Globus pallidus (tissue), 1 donor: ENCODE data around the gene TAS1R3.
"Not testable (repeated sequence)": the region's sequence is repeated elsewhere in the genome, so short reads cannot be mapped to it uniquely, and the experiment has no call there.

Experiments used
- DNase-seq: peaks from one replicate; pipeline ENCODE4 v3.0.0-alpha.2; 2015; ENCODE audit warnings: low spot score

The TAS1R3 gene

DNA sequence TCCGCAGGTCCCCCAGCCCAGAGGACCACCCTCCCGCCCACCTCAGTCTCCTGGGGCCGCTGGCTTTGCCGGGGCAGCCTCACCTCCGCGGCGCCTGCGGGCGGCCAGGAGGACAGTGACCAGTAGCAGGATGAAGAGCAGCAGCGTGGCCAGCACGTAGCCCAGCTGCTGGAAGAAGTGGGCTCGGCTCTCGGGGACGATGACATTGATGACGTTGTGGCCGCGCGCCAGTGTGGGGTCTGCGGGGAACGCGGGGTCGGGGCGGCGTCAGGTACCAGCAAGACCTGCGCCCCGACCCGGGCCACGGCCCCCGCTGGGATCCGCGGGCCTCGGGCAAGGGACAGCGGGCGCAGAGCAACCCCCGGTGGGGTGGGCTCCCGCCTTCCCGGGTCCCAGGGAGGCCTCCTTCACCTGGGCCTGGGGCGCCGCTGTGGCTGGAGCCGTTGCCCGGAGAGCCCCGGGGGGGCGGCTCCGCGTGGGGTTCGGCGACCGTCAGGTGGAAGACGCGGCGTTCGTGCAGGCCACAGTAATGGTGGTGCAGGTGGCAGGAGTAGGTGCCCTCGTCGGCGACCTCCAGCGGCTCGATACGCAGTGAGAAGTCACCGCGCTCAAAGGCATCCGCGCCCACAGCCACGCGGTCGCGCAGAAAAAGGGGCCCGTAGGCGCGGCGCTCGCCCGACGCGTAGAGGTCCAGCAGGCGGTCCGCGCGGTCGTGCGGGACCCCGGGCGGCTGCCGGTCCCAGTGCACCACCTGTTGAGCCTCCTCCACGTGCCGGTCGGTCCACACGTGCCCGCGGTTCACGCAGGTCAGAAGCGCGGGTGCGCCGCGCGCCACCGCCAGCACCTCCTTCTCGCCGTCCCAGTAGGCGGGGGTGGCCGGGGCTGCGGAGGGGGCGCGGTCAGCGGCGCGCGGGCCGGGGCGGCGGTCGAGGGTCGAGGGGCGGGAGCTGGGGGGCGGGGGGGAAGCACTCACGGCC is 23.5 kb downstream of the TAS1R3 start:
- DNase-seq: no peak

DNA sequence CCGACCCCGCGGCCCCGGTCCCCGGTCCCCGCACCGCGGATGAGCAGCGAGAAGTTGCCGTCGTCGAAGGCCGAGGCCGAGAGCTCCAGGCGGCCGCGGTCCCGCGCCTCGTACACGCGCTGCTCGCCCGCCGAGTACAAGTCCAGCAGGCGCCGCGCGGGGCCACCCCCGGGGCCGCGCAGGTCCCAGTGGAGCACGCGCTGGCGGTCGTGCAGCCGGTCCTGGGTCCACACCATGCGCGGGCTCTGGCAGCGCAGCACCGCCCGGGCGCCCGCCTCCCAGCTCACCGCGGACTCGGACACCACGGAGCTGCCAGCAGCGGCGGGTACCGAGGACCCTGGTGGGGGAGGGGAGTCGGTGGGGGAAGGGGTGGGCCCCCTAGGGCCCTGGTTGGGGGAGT is 24.3 kb downstream of the TAS1R3 start:
- no peak for DNase-seq

DNA sequence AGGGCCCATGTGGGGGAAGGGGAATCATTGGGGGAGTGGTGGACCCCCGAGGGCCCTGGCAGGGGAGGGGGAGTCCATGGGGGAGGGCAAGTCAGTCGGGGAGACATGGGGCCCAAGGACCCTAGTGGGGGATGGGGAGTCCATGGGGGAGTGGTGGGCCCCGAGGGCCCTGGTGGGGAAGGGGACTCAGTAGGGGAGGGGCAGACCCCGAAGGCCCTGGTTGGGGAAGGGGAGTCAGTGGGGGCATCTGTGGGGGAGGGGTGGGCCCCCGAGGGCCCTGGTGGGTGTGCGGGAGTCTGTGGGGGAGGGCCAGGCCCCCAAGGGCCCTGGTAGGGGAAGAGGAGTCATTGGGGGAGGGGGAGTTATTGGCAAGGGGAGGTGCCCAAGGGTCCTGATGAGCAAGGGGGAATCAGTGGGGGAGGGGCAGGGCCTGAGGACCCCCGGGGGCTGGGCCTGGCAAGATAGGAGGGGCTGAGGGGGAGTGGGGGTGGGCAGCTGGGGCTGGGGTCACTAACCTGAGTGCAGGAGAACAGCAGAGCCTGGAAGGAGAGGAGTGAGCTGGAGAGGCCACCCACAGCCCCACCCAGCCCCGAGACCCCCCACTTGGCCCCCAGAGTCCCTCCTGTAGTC is 25.2 kb downstream of the TAS1R3 start:
- no peak for DNase-seq

DNA sequence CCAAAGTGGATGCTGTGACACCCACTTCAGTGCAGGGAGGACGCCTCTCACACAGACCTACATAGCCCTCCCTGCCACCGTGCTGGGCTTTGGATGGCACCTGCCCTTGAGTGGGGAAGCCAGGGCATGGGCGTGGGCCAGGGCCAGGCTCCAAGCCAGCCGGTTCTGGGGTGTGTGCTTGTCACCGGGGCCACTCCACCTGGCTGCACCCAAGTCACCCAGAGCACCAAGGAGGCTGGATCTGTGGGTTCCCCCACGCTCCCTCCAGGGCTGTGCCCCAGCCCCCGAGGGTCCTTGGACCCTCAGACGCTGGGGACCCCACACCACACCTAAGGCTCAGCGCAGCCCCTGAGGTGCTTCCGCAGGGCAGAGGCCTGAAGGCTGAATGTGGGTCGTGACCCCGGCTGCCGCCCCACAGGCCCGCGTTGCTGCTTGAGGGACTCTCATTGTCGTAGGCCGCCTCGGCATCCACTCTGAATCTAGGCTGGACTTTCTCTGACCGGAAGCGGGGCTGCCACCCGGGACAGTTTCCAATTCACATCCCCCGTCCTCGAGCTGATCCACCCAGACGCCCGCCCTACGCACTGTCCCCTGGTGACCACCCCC is 25.8 kb downstream of the TAS1R3 start:
- DNase-seq: no peak

DNA sequence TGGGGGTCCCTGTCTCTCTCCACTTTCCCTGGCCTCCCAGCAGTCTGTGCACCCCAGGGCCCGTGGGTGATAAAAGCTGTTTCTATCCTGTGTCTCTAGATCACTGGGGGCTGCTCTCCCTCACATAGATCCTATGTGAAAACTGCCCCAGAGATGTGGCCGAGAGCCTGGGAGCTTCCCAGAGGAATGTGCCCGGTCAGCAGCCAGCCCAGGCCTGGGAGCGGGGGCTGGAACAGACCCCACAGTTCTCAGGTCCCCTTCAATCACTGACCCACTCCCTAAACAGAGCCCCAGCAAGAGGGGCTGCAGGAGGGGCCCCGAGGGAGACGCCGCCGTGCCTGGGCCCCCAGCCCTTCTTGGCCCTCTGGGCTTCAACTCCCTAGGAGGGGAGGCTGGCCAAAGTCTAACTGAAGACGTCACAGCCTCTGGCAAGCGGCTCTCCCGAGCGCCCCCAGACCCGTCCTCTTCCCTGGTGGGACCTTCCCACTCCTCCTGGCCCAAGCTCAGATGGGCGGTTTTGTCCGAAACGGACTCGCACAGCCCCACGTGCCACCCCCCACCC is 26.9 kb downstream of the TAS1R3 start:
- DNase-seq: no peak

DNA sequence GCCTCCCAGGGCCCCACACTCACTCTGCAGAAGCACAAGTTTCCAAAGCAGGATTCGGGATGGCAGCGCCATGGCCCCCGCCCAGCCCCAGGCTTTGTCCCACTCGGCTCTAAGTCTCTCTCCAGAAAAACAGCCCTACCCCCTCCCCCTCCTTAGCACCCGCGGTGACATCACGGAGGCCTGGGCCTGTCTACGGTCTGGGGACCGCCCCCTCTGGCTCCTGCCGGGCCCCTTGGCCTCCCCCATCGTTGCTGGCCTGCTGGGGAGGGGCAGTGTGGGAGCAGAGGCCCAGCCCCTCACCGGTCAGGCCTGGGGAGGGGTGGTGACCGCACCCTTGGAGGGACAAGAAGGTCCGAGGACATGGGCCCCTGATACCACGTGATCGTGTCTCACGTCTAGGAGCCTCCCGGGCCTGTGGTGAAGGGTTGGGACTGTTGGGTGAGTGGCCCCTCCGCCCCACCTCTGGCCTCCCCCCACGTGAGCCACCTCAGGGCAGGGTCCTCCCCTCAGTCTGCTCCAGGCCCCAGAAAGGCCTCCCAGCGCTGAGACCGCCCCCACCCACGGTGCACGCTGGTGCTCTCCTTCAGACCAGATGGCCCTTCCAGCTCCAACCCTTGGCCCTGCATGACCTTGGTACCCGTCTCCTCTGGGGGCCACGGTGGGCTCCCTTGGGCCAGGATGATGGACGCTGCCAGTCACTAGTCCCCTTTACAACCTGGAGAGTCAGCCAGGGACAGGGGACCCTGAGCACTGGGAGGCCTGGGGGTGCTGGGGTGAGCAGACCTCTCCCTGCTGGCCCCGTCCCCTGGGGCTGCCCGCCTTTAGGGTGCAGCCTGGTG is 27.6 kb downstream of the TAS1R3 start, which contains the start of gene MXRA8:
Gene MXRA8, minus strand, starts transcription at position 123 of the 839 bp plus-strand sequence. Its CDS starts 51 bp downstream, at position 72.
- no peak for DNase-seq

DNA sequence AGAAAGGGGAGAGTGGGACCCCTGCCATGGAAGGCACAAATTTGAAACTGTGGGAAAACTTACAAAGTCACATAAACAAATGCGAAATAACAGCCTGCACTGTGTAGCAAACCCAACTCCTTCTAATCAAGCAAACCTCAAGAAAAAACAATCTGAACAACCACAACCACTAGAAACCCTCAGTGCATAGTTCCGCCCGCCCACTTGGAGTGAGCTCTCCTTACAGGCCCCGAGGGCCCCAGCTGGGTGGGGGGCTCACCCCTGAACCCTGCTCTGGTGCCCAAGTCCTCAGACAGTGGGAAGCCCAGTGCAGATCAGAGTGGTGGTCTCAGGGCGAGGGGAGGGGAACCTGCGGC is 28.2 kb downstream of the TAS1R3 start:
- no peak for DNase-seq

DNA sequence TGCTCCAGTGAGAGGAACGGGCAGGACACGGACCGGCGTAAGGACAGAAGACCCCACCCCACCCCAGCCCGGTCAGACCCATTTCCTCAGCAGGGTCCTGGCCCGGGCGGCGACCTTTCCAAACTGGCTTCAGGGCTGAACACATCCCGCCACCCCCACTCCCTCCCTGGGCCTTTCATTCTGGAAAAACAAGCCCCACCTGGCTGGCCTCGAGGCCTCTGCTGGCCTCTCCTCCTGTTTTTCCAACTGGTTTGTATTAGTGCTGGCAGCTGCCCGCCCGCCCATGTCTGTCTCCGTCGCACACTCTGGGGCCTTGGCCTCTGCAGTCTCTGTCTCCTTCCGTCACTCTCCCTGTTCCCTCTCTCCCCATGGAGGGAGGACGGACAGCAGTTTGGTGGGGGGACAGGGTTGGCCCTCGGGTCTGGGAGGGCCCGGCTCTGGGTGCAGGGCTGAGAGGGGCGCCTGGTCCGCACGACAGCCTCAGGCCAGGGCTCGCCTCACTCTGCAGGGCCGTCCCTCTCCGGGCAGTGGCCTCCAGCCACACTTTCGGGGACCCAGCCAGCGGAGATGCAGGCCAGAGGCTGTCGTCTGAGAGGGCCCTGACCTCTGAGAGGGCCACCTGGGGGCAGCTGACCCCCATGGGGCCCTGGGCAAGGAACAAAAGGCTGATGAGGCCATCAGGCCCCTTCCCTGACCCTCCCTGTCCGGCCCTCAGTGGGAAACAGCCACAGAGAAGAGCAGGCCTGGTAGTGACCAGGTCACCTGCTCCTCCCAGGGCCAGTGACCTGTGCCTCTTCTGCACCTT is 28.8 kb downstream of the TAS1R3 start:
- no peak for DNase-seq

DNA sequence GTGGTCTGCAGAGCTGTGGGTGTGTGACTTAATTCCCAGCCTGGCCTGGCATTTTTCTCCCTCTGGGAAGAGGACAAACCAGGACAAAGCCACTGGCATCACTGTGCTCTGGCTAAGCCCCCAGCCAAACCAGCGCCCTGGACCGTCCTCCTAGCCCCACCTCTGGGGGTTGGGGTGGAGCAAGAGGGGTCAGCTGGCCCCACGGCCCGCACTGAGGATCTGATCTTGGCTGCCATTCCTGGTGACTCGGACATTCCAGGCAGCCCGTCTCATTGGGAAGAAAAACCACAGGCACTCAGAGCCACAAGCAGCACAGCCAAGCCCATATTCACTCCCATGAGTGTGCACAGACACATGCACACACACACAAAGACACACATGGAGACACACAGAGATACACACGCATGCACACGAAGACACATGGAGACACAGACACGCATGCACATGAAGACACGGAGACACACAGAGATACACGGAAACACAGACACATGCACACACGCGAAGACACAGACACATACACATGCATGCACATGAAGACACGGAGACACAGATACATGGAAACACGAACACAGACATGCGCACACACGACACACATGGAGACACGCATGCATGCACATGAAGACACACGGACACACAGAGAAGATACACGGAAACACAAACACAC is 29.6 kb downstream of the TAS1R3 start:
- no peak for DNase-seq

DNA sequence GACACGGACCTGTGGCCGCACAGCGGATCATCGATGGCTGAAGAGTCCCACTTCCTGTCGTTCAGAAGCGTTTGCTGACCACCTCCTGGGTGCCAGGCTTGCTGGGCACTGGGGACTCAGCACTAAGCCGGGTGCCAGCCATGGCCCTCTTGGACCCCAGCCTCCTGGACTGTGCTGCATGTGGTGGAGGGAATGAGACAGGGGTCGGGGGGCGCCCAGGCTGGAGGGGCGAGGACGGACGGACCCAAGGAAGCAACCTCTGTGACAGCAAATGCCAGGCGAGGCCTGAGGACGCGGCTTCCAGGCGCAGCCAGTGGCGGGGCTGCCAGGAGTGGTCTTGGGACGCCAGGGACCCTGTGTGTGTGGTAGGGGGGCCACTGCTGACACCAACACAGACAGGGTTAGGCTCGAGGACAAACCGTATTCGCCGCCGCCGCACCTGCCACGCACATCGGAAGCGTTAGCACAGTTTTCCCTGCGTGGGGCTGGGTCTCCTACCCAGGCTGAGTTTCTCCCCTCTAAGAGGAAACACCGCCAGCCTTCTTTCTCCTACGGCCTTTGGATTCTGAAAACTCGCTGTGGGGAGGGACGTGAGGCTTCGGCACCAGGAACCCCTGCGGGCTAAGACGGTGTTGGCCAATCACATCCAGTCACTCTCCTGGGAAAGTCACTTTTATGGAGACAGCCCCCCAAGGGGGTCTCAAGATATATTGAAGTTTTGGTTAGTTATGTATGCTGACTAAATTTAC is 30.3 kb downstream of the TAS1R3 start:
- no peak for DNase-seq

DNA sequence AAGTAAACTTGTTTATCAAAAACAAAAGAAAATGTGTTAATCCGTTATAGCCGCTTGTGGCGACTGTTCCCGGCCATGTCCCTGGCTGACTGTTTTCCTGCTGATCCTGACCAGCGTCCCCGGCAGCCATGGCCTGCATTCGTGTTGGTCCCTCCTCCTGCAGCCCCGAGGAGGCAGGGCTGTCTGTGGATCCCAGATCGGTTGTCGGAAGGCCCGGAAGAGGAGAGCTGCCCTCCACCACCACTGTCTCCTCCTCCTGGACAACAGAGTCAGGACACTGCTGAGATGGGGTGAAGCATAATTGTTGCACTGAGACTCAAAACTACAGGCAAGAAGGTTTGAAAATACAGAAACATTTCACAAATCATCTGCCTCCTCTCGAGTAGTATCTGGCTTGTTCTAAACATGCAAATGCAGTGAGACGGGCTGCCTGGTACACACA is 30.9 kb downstream of the TAS1R3 start:
- no peak for DNase-seq

DNA sequence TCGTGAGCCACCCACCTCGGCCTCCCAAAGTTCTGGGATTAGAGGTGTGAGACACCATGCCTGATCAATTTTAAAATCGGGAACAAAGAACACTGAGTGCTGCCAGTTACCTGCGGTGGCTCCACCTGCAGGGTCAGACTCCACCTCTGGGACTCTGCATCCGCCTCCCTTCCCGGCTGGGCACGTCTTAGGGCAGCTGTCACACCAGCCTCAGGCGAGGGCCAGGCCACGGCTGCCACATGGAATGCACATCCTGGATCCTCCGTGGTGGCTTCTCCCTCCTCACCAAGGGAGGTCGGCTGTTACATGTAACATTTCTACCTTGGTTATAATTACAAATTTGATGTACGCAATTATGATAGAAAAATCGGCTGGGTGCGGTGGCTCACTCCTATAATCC is 33.2 kb downstream of the TAS1R3 start:
- no peak for DNase-seq

DNA sequence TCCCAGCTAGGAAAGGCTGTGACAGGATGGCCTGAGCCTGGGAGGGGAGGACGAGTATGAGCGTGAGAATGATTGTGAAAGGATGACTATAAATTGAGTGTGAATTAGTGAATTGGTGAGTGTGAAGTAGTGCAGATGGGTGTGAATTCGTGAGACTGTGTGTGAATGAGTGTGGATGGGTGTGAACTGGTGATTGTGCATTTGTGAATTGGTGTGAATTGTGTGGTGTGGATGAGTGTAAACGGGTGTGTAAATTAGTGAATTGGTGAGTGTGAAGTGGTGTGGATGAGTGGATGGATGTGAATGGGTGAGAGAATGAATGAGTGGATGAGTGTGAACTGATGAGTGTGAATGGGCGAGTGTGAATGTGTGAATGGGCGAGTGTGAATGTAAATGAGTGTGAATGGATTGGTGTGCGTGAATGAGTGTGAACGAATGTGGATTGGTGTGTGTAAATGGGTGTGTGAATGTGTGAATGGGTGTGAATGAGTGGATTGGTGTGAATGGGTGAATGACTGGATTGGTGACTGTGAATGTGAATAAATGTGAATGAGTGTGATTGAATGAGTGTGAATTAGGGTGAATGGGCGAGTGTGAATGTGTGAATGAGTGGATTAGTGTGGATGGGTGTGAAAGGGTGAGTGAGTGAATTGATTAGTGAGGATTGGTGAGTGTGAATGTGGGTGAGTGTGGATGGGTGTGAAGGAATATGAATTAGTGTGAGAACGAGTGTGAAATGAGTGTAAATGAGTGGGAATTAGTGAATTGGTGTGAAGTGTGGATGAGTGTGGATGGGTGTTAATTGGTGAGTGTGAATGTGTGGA is 35.0 kb downstream of the TAS1R3 start:
- DNase-seq: no peak

DNA sequence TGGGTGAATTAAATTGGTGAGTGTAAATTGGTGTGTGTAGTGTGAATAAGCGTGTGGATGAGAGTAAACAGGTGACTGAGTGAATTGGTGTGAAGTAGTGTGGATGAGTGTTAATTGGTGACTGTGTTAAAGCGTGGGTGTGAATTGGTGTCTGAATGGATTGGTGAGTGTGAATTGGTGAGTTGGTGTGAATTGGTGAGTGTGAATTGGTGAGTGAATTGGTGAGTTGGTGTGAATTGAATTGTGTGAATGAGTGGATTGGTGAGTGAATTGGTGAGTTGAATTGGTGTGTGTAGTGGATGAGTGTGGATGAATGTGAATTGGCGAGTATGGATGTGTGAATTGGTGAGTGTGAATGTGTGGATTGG is 35.6 kb downstream of the TAS1R3 start:
- no peak for DNase-seq

DNA sequence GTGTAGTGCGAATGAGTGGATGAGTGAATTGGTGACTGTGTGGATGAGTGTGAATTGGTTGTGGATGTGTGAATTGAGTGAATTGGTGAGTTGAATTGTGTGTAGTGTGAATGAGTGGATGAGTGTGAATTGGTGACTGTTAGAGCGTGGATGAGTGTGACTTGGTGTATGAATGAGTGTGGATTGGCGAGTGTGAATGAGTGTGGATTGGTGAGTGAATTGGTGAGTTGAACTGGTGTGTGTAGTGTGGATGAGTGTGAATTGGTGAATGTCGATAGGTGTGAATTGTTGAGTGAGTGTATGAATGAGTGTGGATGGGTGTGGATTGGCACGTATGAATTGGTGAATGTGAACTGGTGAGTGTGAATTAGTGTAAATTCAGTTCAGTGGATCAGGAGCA is 36.2 kb downstream of the TAS1R3 start:
- no peak for DNase-seq

DNA sequence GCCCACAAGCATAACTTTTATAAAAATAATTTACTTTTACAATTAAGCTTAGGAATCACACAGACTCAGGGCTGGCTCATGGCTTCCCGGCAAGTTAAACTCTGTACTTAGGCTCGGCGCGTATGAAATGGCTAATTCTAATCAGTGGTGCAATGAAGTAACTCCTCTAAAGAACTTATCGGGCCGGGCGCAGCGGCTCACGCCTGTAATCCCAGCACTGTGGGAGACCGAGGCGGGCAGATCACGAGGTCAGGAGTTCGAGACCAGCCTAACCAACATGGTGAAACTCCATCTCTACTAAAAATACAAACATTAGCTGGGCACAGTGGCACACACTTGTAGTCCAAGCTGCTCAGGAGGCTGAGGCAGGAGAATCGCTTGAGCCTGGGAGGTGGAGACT is 39.0 kb downstream of the TAS1R3 start:
- DNase-seq: not testable (repeated sequence)

DNA sequence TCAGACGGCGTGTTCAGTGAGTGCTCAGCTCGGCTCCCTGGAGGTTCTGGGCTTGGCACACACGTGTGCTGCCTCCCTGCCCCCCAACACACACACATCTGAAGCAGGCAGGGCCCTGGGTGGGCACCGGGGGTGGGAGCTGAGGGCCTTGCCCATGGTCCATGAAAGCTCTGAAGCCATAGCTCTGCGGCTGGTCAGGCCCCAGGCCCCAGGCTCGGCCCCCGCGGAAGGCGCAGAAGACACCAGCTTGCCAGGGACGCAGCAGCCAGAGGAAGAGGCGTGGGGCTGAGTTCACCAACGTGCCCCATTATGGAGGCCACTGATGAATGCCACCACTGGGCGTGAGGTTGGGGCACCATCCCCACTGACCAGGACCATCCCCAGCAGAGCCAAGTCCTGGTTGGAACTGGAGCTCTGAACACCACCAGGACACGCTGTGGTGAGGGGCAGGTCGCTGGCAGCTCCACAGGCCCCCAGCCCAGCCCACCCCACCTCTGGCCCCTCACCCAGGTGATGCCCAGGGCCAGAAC is 39.8 kb downstream of the TAS1R3 start:
- no peak for DNase-seq

DNA sequence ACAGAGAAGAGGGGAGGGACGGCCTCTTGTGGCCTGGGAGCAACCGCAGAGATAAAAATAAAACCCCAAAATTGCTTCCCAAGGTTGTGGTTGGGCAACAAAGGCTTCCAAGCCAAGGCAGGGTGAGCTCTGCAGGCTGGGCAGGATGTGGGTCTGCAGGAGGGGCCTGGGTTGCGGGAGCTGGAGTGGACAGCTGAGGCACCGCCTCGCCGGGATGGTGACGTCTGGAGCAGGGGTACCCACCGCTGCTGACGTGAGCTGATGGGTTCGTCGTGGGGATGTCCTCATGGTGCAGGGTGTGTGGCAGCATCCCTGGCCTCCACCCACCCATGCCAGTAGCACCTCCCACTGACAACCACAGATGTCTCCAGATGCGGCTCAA is 40.3 kb downstream of the TAS1R3 start:
- no peak for DNase-seq
